Mammary epithelial cell (primary cell): Measurements from ENCODE around the gene RRM1.

ENCODE experiments used
- EZH2 ChIP-seq: IDR thresholded peaks from 2 replicates; pipeline ENCODE4 v1.6.1; 2012; ENCODE audit warnings: low read length, inconsistent platforms, borderline replicate concordance
- TF ChIP-seq, protein P1 (sequence below), 2 donors: IDR thresholded peaks in 1 of 2; conservative IDR thresholded peaks in 1 of 2; 2 replicates each; pipeline ENCODE4 v1.5.1; 2011 to 2012; ENCODE audit warnings: inconsistent platforms in 2 of 2, low read length in 2 of 2, mild to moderate bottlenecking in 2 of 2, control low read depth in 1 of 2, low read depth in 1 of 2; ENCODE audit not compliant: insufficient read depth in 1 of 2; ENCODE audit errors: extremely low read depth in 1 of 2

DNA sequence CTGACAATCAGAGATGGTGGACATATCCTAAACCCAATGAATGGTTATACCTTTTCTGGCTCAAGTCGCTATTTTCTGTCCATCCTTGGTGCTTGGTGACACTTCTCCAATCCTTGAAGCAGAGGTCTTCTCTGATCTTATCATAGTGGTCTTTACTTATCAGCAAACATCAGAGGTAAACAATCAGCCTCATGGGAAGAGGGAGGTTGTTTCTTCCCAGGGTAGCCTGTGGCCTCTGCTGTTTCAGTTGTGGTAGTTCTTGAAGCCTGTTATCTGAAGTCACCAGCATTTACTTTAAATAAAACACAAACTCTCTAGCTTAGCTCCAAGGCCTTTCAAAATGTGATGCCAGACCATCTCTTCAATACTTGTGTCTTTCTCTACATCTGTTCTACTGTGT lies 66.7 kb downstream of the RRM1 start:
- TF ChIP-seq, protein P1, sequence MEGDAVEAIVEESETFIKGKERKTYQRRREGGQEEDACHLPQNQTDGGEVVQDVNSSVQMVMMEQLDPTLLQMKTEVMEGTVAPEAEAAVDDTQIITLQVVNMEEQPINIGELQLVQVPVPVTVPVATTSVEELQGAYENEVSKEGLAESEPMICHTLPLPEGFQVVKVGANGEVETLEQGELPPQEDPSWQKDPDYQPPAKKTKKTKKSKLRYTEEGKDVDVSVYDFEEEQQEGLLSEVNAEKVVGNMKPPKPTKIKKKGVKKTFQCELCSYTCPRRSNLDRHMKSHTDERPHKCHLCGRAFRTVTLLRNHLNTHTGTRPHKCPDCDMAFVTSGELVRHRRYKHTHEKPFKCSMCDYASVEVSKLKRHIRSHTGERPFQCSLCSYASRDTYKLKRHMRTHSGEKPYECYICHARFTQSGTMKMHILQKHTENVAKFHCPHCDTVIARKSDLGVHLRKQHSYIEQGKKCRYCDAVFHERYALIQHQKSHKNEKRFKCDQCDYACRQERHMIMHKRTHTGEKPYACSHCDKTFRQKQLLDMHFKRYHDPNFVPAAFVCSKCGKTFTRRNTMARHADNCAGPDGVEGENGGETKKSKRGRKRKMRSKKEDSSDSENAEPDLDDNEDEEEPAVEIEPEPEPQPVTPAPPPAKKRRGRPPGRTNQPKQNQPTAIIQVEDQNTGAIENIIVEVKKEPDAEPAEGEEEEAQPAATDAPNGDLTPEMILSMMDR (conservative IDR thresholded peaks at IDR 0.05 in 1 of 2, IDR thresholded peaks at IDR 0.05 in 1 of 2; ENCODE audit: extremely low read depth in 1 of 2, insufficient read depth in 1 of 2, low read depth in 1 of 2, low read length in 2 of 2) = no peak
- TF ChIP-seq EZH2 = no peak
